GM12864 (cell line): ENCODE measurements around the gene DMRTC2.

Source experiments
- DNase-seq: peaks from one replicate; pipeline ENCODE4 v3.0.0-alpha.2; 2011; ENCODE audit warnings: low read depth
- H3K4me3 ChIP-seq: 2 replicates; pipeline ENCODE4 v1.5.1; 2011; ENCODE audit warnings: mild to moderate bottlenecking, low read depth, low read length, control low read depth
- TF ChIP-seq, protein P1 (sequence below): IDR thresholded peaks from 2 replicates; pipeline ENCODE4 v1.5.1; 2011; ENCODE audit warnings: low read depth, mild to moderate bottlenecking, moderate library complexity, low read length, control low read depth, inconsistent platforms; ENCODE audit errors: missing control alignments

Gene DMRTC2

DNA sequence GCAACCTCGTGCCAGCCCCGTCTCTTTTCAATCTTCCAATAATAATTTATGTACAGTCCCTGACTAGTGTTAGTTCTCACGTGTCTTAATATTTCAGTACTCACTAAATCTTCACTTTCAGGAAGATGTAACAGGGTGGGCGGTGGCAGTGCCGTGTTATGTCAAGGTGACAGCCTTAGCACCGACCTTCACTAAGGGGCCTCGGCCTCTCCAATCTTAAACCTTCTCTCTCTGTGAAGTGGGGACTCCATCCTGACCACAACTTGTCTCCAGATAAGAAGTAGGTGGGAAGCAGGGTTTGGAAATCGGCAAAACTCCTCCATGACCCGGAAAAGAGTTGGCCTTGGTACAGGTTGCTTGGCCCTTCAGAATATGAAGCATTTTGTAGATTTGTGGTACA lies 17.0 kb downstream of the DMRTC2 start:
- DNase-seq, result no peak
- TF ChIP-seq, protein P1, sequence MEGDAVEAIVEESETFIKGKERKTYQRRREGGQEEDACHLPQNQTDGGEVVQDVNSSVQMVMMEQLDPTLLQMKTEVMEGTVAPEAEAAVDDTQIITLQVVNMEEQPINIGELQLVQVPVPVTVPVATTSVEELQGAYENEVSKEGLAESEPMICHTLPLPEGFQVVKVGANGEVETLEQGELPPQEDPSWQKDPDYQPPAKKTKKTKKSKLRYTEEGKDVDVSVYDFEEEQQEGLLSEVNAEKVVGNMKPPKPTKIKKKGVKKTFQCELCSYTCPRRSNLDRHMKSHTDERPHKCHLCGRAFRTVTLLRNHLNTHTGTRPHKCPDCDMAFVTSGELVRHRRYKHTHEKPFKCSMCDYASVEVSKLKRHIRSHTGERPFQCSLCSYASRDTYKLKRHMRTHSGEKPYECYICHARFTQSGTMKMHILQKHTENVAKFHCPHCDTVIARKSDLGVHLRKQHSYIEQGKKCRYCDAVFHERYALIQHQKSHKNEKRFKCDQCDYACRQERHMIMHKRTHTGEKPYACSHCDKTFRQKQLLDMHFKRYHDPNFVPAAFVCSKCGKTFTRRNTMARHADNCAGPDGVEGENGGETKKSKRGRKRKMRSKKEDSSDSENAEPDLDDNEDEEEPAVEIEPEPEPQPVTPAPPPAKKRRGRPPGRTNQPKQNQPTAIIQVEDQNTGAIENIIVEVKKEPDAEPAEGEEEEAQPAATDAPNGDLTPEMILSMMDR, result no peak
- H3K4me3 ChIP-seq, result peak overlapping the region; percentile 68

DNA sequence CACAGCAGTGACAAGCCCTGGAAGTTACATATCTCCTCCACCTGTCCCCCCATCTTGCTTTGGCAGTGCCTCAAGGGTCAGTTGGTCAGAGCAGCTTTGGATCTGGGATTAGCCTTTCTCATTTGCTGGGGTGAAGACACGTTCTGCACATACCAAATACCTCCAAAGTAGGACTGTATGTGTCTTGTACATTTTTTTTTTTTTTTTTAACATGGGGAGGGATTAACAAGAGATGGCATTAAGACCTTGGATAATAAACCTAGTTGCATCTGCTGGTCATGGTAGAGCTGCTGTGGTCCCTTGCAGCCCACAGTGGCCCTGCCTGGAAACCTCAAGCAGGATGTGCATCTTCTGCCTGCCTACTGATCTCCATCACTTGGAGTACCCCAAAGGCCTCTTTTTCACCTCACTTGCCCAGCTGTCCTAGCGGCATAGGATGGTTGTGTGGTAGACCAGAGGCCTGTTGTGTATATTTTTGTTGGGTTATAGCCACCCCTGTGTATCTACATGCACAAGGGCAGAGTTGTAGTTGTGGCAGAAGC lies 17.7 kb downstream of the DMRTC2 start:
- H3K4me3 ChIP-seq, result peak overlapping the region; percentile 68
- no peak for DNase-seq
- TF ChIP-seq, protein P1, result no peak

DNA sequence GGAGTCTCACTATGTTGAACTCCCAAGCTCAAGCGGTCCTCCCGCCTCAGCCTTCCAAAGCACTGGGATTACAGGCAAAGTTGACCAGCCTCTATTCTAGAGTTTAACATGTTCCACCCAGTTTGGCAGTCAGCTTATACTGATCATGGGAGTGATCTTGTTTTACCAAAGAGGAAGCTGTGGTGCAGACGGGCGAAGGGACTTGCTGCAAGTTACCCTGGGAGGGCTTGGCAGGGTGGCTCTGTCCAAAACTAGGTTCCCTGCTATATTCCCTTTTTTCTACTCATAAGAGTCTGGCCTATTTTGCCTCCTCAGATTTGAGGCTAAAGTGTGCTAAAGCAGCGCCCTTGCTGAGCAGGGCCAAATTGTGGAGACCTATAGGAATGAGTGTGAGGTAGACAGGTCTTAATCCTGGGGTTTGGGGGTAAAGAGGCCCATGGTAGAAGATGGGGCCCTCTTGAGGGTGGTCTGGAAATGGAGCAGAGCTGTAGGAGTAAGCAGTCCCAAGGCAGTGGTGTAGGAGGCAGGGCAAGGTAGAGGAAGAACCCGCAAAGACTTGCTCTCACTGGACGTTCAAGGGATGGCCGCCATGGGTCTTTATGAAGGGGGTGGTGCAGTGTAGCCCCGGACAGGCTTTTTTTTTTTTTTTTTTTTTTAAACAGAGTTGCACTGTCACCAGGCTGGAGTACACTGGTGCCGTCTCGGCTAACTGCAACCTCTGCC lies 18.5 kb downstream of the DMRTC2 start:
- TF ChIP-seq, protein P1, result no peak
- peak overlapping the region; percentile 68 for H3K4me3 ChIP-seq
- DNase-seq, result no peak

DNA sequence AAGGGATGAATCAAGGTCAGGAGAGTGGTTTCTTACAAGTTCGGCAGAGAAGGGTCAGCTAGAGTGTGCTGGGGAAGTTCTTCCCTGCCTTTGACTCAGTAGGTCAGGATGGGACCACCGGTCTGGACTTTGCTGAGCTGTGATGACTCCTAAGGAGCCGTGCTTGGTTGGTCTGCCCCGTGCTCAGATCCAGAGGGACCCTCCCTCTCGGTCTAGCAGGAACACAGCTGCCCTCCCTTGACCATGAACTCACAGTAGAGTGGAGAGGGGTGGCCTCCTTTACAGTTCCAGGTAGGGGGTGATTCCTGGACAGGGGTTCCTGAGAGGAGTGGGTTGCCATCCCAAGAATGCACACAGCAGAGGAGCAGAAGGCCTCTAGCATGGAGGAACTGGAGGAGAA lies 19.5 kb downstream of the DMRTC2 start:
- peak overlapping the region; percentile 5 for H3K4me3 ChIP-seq
- DNase-seq, result no peak
- TF ChIP-seq, protein P1, result no peak

DNA sequence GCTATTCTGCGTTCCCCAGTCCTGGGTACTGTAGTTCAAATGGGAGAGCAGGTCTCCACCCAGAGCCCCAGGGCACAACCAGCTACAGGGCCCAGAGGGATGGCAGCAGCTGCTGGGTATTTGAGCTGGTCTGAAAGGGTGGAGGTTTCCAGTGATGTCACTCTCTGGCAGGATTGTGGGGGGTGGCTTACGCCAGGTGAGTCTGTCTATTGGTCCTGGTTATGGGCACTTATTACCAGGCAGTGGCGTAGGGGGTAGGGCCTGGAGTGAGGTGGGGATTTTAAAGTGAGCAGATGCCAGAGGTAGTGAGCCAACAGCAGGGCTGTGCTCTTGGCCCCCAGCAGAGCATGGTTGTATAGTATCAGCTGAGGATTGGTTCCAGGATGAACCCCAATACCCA lies 21.4 kb downstream of the DMRTC2 start:
- TF ChIP-seq, protein P1, result no peak
- H3K4me3 ChIP-seq, result no peak overlapping the region; the same call in 1 of the 2 replicates
- DNase-seq, result no peak

DNA sequence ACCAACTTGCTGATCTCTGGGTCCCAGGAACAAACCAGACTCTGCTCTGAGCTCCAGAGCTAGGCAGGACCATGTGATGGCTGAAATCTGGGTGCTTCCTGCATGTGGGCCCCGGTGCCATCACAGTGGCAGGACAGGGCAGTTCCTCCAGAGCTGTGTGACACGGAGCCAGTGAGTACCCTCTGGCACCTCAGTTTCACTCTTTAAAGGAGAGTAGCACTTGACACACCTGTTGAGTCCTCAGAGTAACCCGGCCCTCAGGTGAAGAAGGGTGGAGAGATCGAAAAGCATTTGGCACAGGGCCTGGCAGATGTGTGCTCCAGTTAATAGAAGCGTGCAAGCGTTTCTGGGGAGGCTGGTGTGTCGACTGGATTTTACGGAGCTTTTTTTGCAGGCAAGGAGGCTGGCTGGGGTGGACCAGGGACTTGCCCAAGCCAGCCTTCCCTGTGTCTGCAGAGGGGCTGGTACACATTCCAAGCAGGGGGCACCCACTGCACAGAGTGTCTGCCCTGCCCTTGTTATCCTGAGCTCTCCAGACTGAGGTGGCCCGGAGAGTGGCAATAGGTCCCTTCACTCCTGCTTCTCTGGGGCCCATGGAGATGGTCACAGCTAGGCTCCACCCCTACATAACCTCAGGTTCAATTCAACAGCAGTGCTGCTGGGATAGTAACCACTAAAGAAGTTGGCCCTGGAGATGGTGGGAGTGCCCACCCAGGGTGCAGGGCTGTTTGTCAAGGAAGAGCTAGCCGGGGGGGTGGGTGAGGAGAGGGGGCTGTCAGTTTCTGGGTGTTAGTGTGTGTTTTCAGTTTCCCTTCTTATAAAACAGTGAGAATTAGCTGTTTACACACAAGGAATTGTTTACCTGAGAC lies 23.5 kb downstream of the DMRTC2 start:
- no peak for DNase-seq
- TF ChIP-seq, protein P1, result no peak
- H3K4me3 ChIP-seq, result no peak overlapping the region

DNA sequence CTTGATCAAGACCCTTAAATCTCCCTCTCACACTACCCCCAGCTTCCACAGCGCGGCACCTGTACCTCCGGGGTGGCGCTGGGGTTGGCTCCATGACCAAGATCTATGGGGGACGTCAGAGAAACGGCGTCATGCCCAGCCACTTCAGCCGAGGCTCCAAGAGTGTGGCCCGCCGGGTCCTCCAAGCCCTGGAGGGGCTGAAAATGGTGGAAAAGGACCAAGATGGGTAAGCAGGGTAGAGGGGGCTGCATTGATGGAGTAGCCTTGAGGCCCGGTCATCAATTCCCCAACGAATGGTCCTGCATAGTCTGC lies 24.1 kb downstream of the DMRTC2 start:
- TF ChIP-seq, protein P1, result no peak
- no peak overlapping the region for H3K4me3 ChIP-seq
- DNase-seq, result no peak
